Muscle of leg (tissue), 11 donors: ENCODE measurements around the gene TCERG1. TPM values are rescaled to one million over a fixed set of nuclear protein-coding genes. Genes with fewer than 3 reads are reported as not detected.

Source experiments
- DNase-seq: peaks from one replicate; pipeline ENCODE4 v3.0.0; 2013
- H3K27ac ChIP-seq: one replicate; pipeline ENCODE4 v1.5.1; 2013; ENCODE audit warnings: mild to moderate bottlenecking, low read length, control low read depth
- H3K27me3 ChIP-seq: one replicate; pipeline ENCODE4 v1.6.1; 2013; ENCODE audit warnings: low read length; ENCODE audit not compliant: control insufficient read depth, insufficient read depth
- H3K36me3 ChIP-seq: one replicate; pipeline ENCODE4 v1.6.1; 2013; ENCODE audit warnings: low read length; ENCODE audit not compliant: control insufficient read depth, insufficient read depth
- H3K4me1 ChIP-seq: one replicate; pipeline ENCODE4 v1.6.1; 2013; ENCODE audit warnings: low read length; ENCODE audit not compliant: control insufficient read depth, insufficient read depth
- H3K4me3 ChIP-seq: one replicate; pipeline ENCODE4 v1.5.1; 2013; ENCODE audit warnings: low read length, control low read depth
- H3K9me3 ChIP-seq: replicated peaks from 2 replicates; pipeline ENCODE4 v1.6.1; 2013; ENCODE audit warnings: low read depth, low read length; ENCODE audit not compliant: control insufficient read depth
- WGBS: methylation state at CpG from one replicate; pipeline ENCODE4 v1.1.5; 2013; ENCODE audit warnings: missing lambda C conversion rate; ENCODE audit not compliant: insufficient coverage; 5-methylcytosine and 5-hydroxymethylcytosine counted together
- polyA plus RNA-seq, 8 donors: library from polyadenylated mRNA; unstranded; fragments of 120-200 nt; gene quantifications; one replicate each; pipeline versions ENCODE4 v1.2.1 to v1.2.3, GENCODE V29; 2013; ENCODE audit warnings: inconsistent platforms in 1 of 8, low replicate concordance in 1 of 8; ENCODE audit not compliant: insufficient read length in 8 of 8, insufficient read depth in 1 of 8
- total RNA-seq: library from RNA; stranded (reverse); fragments of 120-200 nt; gene quantifications from one replicate; pipeline ENCODE4 v1.2.4, GENCODE V29; 2013

The TCERG1 gene
- total and polyA plus RNA-seq, 9 donors, result 46.8 to 93.3 (median 60.4) TPM

- Histone ChIP-seq H3K9me3 (no peaks in the 10 kb centered on the region), H3K27me3 (peaks cover 17% of the 10 kb centered on the region), H3K4me1 (peaks cover 2% of the 10 kb centered on the region), H3K4me3 (no peak overlapping the region), H3K36me3 (no peaks in the 10 kb centered on the region), H3K27ac (no peak overlapping the region)
- 47% methylated on average over 5 of the region's 12 CpGs for WGBS
- DNase-seq, result no peak
These were observed 22.1 kb upstream of the TCERG1 start for GRCh38 chr5:146425023-146425422.

- Histone ChIP-seq H3K9me3 (no peaks in the 10 kb centered on the region), H3K4me3 (no peak overlapping the region), H3K4me1 (peaks cover 2% of the 10 kb centered on the region), H3K27ac (no peak overlapping the region), H3K36me3 (no peaks in the 10 kb centered on the region), H3K27me3 (peaks cover 17% of the 10 kb centered on the region)
- DNase-seq, result no peak
- WGBS, result no CpG with 5 or more reads among the region's 5 CpGs
These were observed 20.8 kb upstream of the TCERG1 start for GRCh38 chr5:146426305-146426704.

GRCh38 chr5:146426853-146427618, 20.1 kb upstream of the TCERG1 start:
- Histone ChIP-seq H3K36me3 (no peaks in the 10 kb centered on the region), H3K4me3 (no peak overlapping the region), H3K27ac (no peak overlapping the region), H3K27me3 (peaks cover 17% of the 10 kb centered on the region), H3K9me3 (no peaks in the 10 kb centered on the region), H3K4me1 (peaks cover 2% of the 10 kb centered on the region)
- DNase-seq, result peak; percentile 79
- 0% methylated on average over 1 of the region's 7 CpGs for WGBS

- H3K4me1 ChIP-seq, result peaks cover 2% of the 10 kb centered on the region
- H3K27me3 ChIP-seq, result peaks cover 14% of the 10 kb centered on the region
- no peaks in the 10 kb centered on the region for H3K9me3 ChIP-seq
- no peak overlapping the region for H3K4me3 ChIP-seq
- no peak for DNase-seq
- no peak overlapping the region for H3K27ac ChIP-seq
- H3K36me3 ChIP-seq, result no peaks in the 10 kb centered on the region
- 39% methylated on average over 3 of the region's 4 CpGs for WGBS
These were observed 19.5 kb upstream of the TCERG1 start for GRCh38 chr5:146427619-146427997.

- Histone ChIP-seq H3K4me3 (no peak overlapping the region), H3K27ac (no peak overlapping the region), H3K4me1 (peaks cover 2% of the 10 kb centered on the region), H3K9me3 (no peaks in the 10 kb centered on the region), H3K36me3 (no peaks in the 10 kb centered on the region), H3K27me3 (peaks cover 14% of the 10 kb centered on the region)
- no peak for DNase-seq
- WGBS, result 0% methylated on average over 7 of the region's 8 CpGs
These were observed 18.5 kb upstream of the TCERG1 start for GRCh38 chr5:146428658-146429057.

- no peak for DNase-seq
- 60% methylated on average over 1 of the region's 1 CpG for WGBS
- Histone ChIP-seq H3K4me1 (no peaks in the 10 kb centered on the region), H3K9me3 (no peaks in the 10 kb centered on the region), H3K27ac (no peak overlapping the region), H3K4me3 (no peak overlapping the region), H3K36me3 (no peaks in the 10 kb centered on the region), H3K27me3 (peaks cover 2% of the 10 kb centered on the region)
These were observed 6.8 kb upstream of the TCERG1 start for GRCh38 chr5:146440353-146440752.

- H3K27ac ChIP-seq, result no peak overlapping the region
- 95% methylated on average over 2 of the region's 5 CpGs for WGBS
- no peaks in the 10 kb centered on the region for H3K9me3 ChIP-seq
- H3K36me3 ChIP-seq, result no peaks in the 10 kb centered on the region
- H3K4me3 ChIP-seq, result no peak overlapping the region
- DNase-seq, result no peak
- peaks cover 2% of the 10 kb centered on the region for H3K27me3 ChIP-seq
- no peaks in the 10 kb centered on the region for H3K4me1 ChIP-seq
These were observed 6.2 kb upstream of the TCERG1 start for GRCh38 chr5:146440870-146441495.

GRCh38 chr5:146441896-146442295, 5.2 kb upstream of the TCERG1 start:
- Histone ChIP-seq H3K27me3 (peaks cover 2% of the 10 kb centered on the region), H3K36me3 (no peaks in the 10 kb centered on the region), H3K4me3 (no peak overlapping the region), H3K4me1 (peaks cover 2% of the 10 kb centered on the region), H3K9me3 (no peaks in the 10 kb centered on the region), H3K27ac (no peak overlapping the region)
- no peak for DNase-seq
- WGBS, result no CpG with 5 or more reads among the region's 2 CpGs

- 0% methylated on average over 16 of the region's 20 CpGs for WGBS
- Histone ChIP-seq H3K4me3 (peak overlapping the region; percentile 97), H3K4me1 (peaks cover 5% of the 10 kb centered on the region), H3K27ac (peak overlapping the region; percentile 93), H3K27me3 (no peaks in the 10 kb centered on the region), H3K9me3 (no peaks in the 10 kb centered on the region), H3K36me3 (no peaks in the 10 kb centered on the region)
- peak; percentile 5 for DNase-seq
These were observed 724 bp downstream of the TCERG1 start for GRCh38 chr5:146447734-146448380.

- Histone ChIP-seq H3K4me3 (no peak overlapping the region), H3K9me3 (no peaks in the 10 kb centered on the region), H3K27ac (no peak overlapping the region), H3K27me3 (no peaks in the 10 kb centered on the region), H3K4me1 (peaks cover 5% of the 10 kb centered on the region), H3K36me3 (no peaks in the 10 kb centered on the region)
- DNase-seq, result no peak
- WGBS, result 80% methylated on average over 2 of the region's 6 CpGs
These were observed 1.8 kb downstream of the TCERG1 start for GRCh38 chr5:146448783-146449519.
